GM18909 (cell line): ENCODE results near the gene SPC24.
"Not testable (repeated sequence)": the region's sequence is repeated elsewhere in the genome, so short reads cannot be mapped to it uniquely, and the experiment has no call there.

ENCODE experiments used
- ATAC-seq: cut with Tn5 transposase; IDR thresholded peaks from one replicate; pipeline ENCODE4 v1.9.1; 2021; ENCODE audit warnings: mild to moderate bottlenecking; ENCODE audit not compliant: unreplicated experiment, poor library complexity

The SPC24 gene

GRCh38 chr19:11136400-11137101 is 19.0 kb downstream of the SPC24 start:
- ATAC-seq, result no peak

GRCh38 chr19:11131471-11131870 is 24.1 kb downstream of the SPC24 start:
- no peak for ATAC-seq

GRCh38 chr19:11130824-11131455 is 24.6 kb downstream of the SPC24 start:
- no peak for ATAC-seq

- ATAC-seq, result no peak
These were observed 27.7 kb downstream of the SPC24 start for GRCh38 chr19:11127905-11128304.

- no peak for ATAC-seq
These were observed 29.4 kb downstream of the SPC24 start for GRCh38 chr19:11125994-11126685.

- not testable (repeated sequence) for ATAC-seq
These were observed 31.4 kb downstream of the SPC24 start for GRCh38 chr19:11124157-11124556.

GRCh38 chr19:11123114-11123513 is 32.5 kb downstream of the SPC24 start:
- no peak for ATAC-seq

GRCh38 chr19:11121963-11122362 is 33.6 kb downstream of the SPC24 start:
- not testable (repeated sequence) for ATAC-seq

GRCh38 chr19:11116507-11116906 is 39.1 kb downstream of the SPC24 start:
- ATAC-seq, result no peak

GRCh38 chr19:11115895-11116446 is 39.6 kb downstream of the SPC24 start:
- no peak for ATAC-seq

GRCh38 chr19:11115042-11115441 is 40.5 kb downstream of the SPC24 start:
- no peak for ATAC-seq

GRCh38 chr19:11113140-11113708 is 42.4 kb downstream of the SPC24 start:
- ATAC-seq, result no peak

GRCh38 chr19:11111771-11112144 is 43.8 kb downstream of the SPC24 start:
- no peak for ATAC-seq

GRCh38 chr19:11111117-11111770 is 44.3 kb downstream of the SPC24 start:
- ATAC-seq, result no peak

GRCh38 chr19:11108746-11109145 is 46.8 kb downstream of the SPC24 start:
- no peak for ATAC-seq

GRCh38 chr19:11106477-11106876 is 49.1 kb downstream of the SPC24 start:
- ATAC-seq, result no peak

- ATAC-seq, result no peak
These were observed 50.5 kb downstream of the SPC24 start for GRCh38 chr19:11105014-11105636.

GRCh38 chr19:11103667-11104066 is 51.9 kb downstream of the SPC24 start:
- not testable (repeated sequence) for ATAC-seq

GRCh38 chr19:11102944-11103343 is 52.6 kb downstream of the SPC24 start:
- ATAC-seq, result no peak

- no peak for ATAC-seq
These were observed 54.5 kb downstream of the SPC24 start for GRCh38 chr19:11101057-11101456.
